Spinal cord (tissue), 10 donors: Measurements from ENCODE around the gene DVL1. TPM values are rescaled to one million over a fixed set of nuclear protein-coding genes. Genes with fewer than 3 reads are reported as not detected.

Experiments used
- DNase-seq, 6 donors: peaks; one replicate each; pipeline versions ENCODE4 v3.0.0 to v3.0.0-alpha.2; 2013 to 2015; ENCODE audit warnings: low spot score in 6 of 6, low read depth in 4 of 6
- H3K27ac ChIP-seq: one replicate; pipeline ENCODE4 v1.5.1; 2013; ENCODE audit warnings: low read depth, low read length, control low read depth
- H3K27me3 ChIP-seq: one replicate; pipeline ENCODE4 v1.6.1; 2013; ENCODE audit warnings: low read length; ENCODE audit not compliant: control insufficient read depth, insufficient read depth
- H3K36me3 ChIP-seq: one replicate; pipeline ENCODE4 v1.6.1; 2013; ENCODE audit warnings: low read length; ENCODE audit not compliant: control insufficient read depth, insufficient read depth
- H3K4me1 ChIP-seq: one replicate; pipeline ENCODE4 v1.6.1; 2013; ENCODE audit warnings: low read length; ENCODE audit not compliant: control insufficient read depth, insufficient read depth
- H3K4me3 ChIP-seq: one replicate; pipeline ENCODE4 v1.5.1; 2013; ENCODE audit warnings: low read depth, low read length, control low read depth
- H3K9me3 ChIP-seq: one replicate; pipeline ENCODE4 v1.6.1; 2013; ENCODE audit warnings: low read length; ENCODE audit not compliant: control insufficient read depth, insufficient read depth
- WGBS: methylation state at CpG from one replicate; pipeline ENCODE4 v1.1.5; 2013; ENCODE audit warnings: missing lambda C conversion rate; ENCODE audit not compliant: insufficient coverage; 5-methylcytosine and 5-hydroxymethylcytosine counted together
- long read RNA-seq, 4 donors: transcript quantifications; one replicate each; lab custom pipeline, GENCODE V29; 2026
- polyA plus RNA-seq, 2 donors: library from polyadenylated mRNA; unstranded; fragments of 120-200 nt; gene quantifications; one replicate each; pipeline ENCODE4 v1.2.1, GENCODE V29; 2013; ENCODE audit not compliant: insufficient read length in 2 of 2
- total RNA-seq, 2 donors: library from RNA; depleted of rRNA in 1 of 2; stranded (reverse); fragments of 120-200 nt in 1 of 2; fragments of >200 nt in 1 of 2; gene quantifications; one replicate each; pipeline versions ENCODE4 v1.2.3 to v1.2.4, GENCODE V29; 2013 to 2014
- donor health status: healthy.

The DVL1 gene
- total RNA-seq (10 to 100 TPM; 35.7 to 68.7 TPM), polyA plus RNA-seq (10 to 100 TPM; 82.7 to 87.1 TPM)
- long read RNA-seq, donor 1, partial matches to known transcripts: 16 of 23 reads
- long read RNA-seq, donor 1, other reads (novel, unspliced or antisense): 0 of 23 reads
- long read RNA-seq, donor 2: 0 reads
- long read RNA-seq, donor 3, partial matches to known transcripts: 0 of 1 reads
- long read RNA-seq, donor 3, other reads (novel, unspliced or antisense): 0 of 1 reads
- long read RNA-seq, donor 4, partial matches to known transcripts: 0 of 3 reads
- long read RNA-seq, donor 4, other reads (novel, unspliced or antisense): 0 of 3 reads

GRCh38 chr1:1349256-1350012, at the start of gene DVL1:
DVL1 (minus strand) TSS chr1:1349418; CDS start chr1:1349065, 353 bp downstream.
- Histone ChIP-seq H3K36me3 (peaks cover 64% of the 10 kb centered on the region), H3K9me3 (no peaks in the 10 kb centered on the region), H3K27ac (no peak within 1 kb of the TSS), H3K4me3 (peak within 1 kb of the TSS; percentile 56), H3K27me3 (peaks cover 11% of the 10 kb centered on the region), H3K4me1 (peaks cover 66% of the 10 kb centered on the region)
- DNase-seq: peak in 4 of 6 donors; percentile 54 to 91 (median 71)
- under 1% methylated on average over 107 of the region's 122 CpGs for WGBS

DNA sequence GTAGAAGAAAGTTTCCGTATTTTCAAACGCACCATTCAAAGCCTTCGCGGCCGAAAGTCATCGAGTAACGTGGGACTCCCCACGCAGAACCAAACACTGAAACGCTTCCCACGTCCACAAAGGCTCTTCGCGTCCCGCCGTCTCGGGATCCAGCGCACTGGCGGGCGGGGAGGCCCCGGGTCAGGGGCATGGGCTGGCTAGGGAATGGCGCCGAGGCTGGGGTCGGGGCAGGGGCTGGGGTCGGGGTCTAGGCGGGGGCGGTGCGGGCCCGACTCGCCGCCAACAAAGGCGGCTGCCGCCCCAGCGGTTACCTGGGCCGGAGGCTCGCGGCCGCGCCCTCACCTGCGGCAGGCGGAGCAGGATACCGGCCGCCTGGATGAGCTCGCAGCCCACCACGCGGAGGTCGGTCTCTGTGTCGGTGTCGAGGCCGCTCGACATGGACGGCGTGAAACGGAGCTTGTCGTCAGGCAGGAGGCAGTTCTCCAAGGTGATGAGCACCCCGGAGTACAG, 49.5 kb upstream of the DVL1 start:
- Histone ChIP-seq H3K27me3 (no peaks in the 10 kb centered on the region), H3K4me3 (peak overlapping the region; percentile 88), H3K27ac (no peak overlapping the region), H3K36me3 (peaks cover 79% of the 10 kb centered on the region), H3K9me3 (no peaks in the 10 kb centered on the region), H3K4me1 (peaks cover 35% of the 10 kb centered on the region)
- WGBS: under 1% methylated on average over 54 of the region's 54 CpGs
- DNase-seq: no peak

GRCh38 chr1:1397839-1398523, 48.8 kb upstream of the DVL1 start:
- 62% methylated on average over 18 of the region's 19 CpGs for WGBS
- Histone ChIP-seq H3K36me3 (peaks cover 81% of the 10 kb centered on the region), H3K4me1 (peaks cover 35% of the 10 kb centered on the region), H3K9me3 (no peaks in the 10 kb centered on the region), H3K27me3 (no peaks in the 10 kb centered on the region), H3K27ac (no peak overlapping the region), H3K4me3 (peak overlapping the region; percentile 88)
- DNase-seq: no peak

GRCh38 chr1:1395166-1395565, 45.9 kb upstream of the DVL1 start:
- 95% methylated on average over 9 of the region's 11 CpGs for WGBS

GRCh38 chr1:1394116-1394515, 44.9 kb upstream of the DVL1 start:
- H3K4me3 ChIP-seq: no peak overlapping the region
- no peaks in the 10 kb centered on the region for H3K27me3 ChIP-seq
- H3K4me1 ChIP-seq: peaks cover 15% of the 10 kb centered on the region
- no peak for DNase-seq
- 96% methylated on average over 4 of the region's 7 CpGs for WGBS
- H3K9me3 ChIP-seq: no peaks in the 10 kb centered on the region
- peaks cover 88% of the 10 kb centered on the region for H3K36me3 ChIP-seq
- no peak overlapping the region for H3K27ac ChIP-seq

More at GRCh38 chr1:1395166-1395565, 45.9 kb upstream of the DVL1 start:
- Histone ChIP-seq H3K4me1 (peaks cover 20% of the 10 kb centered on the region), H3K9me3 (no peaks in the 10 kb centered on the region), H3K27ac (no peak overlapping the region), H3K4me3 (no peak overlapping the region), H3K36me3 (peaks cover 82% of the 10 kb centered on the region), H3K27me3 (no peaks in the 10 kb centered on the region)
- no peak for DNase-seq

DNA sequence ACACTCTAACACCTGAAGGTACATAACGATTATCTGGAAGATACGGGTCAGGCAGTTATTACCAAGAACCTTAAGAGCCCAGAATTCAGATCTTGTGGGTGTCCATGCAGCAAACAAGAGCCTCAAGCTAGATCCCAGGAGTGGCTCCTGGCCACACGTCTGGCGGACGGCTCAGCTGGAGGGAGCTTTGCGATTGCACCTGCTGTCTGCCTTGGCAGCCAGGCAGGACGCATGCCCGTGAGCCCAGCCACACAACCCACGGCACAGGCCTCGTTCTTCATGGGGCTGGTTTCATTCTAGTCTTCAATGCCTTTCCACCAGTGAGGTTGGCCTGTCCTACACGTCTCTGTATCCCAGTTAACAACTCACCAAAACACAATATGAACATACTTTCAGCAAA, 44.2 kb upstream of the DVL1 start:
- Histone ChIP-seq H3K36me3 (peaks cover 95% of the 10 kb centered on the region), H3K27me3 (no peaks in the 10 kb centered on the region), H3K4me1 (peaks cover 14% of the 10 kb centered on the region), H3K4me3 (no peak overlapping the region), H3K9me3 (no peaks in the 10 kb centered on the region), H3K27ac (no peak overlapping the region)
- no peak for DNase-seq
- 93% methylated on average over 11 of the region's 11 CpGs for WGBS

GRCh38 chr1:1393014-1393413, 43.8 kb upstream of the DVL1 start:
- H3K27ac ChIP-seq: no peak overlapping the region
- peaks cover 9% of the 10 kb centered on the region for H3K4me1 ChIP-seq
- H3K36me3 ChIP-seq: peaks cover 97% of the 10 kb centered on the region
- no peaks in the 10 kb centered on the region for H3K9me3 ChIP-seq
- H3K4me3 ChIP-seq: no peak overlapping the region
- DNase-seq: no peak
- H3K27me3 ChIP-seq: no peaks in the 10 kb centered on the region
- 96% methylated on average over 4 of the region's 4 CpGs for WGBS

DNA sequence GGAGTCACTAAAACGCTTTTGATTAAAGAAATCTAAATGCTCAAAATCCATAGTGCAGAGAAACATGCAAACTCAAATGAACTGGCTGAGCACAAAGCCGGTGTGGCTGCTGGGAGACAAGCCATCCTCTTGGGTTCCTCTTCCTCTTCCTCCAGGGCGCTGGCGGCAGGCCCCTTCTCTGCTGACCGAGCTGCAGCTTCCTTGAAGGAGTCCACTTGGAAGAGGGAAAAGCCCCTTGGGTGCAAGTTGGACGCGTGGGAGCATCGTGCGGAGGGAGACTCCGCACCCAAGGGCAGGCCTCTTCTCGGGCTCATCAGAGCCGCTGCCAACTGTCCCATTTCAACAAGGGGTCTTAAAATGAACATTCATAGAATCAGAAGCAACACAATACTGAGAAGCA, 42.0 kb upstream of the DVL1 start:
- Histone ChIP-seq H3K9me3 (no peaks in the 10 kb centered on the region), H3K27ac (no peak overlapping the region), H3K4me3 (no peak overlapping the region), H3K4me1 (no peaks in the 10 kb centered on the region), H3K27me3 (no peaks in the 10 kb centered on the region), H3K36me3 (peaks cover 98% of the 10 kb centered on the region)
- 82% methylated on average over 7 of the region's 12 CpGs for WGBS
- no peak for DNase-seq

- H3K4me3 ChIP-seq: no peak overlapping the region
- no peaks in the 10 kb centered on the region for H3K4me1 ChIP-seq
- no peaks in the 10 kb centered on the region for H3K9me3 ChIP-seq
- H3K27ac ChIP-seq: no peak overlapping the region
- DNase-seq: no peak
- no peaks in the 10 kb centered on the region for H3K27me3 ChIP-seq
- peaks cover 98% of the 10 kb centered on the region for H3K36me3 ChIP-seq
- 96% methylated on average over 9 of the region's 12 CpGs for WGBS
These were observed 41.5 kb upstream of the DVL1 start for GRCh38 chr1:1390675-1391074.
